Heart right ventricle (tissue), 16 donors: Measurements from ENCODE around the gene ANKRD42. TPM values are rescaled to one million over a fixed set of nuclear protein-coding genes. Genes with fewer than 3 reads are reported as not detected.

ENCODE experiments used
- ATAC-seq, 8 donors: fragments of 200-7000 bp; cut with Tn5 transposase; one replicate each; pipeline ENCODE4 v1.9.1; 2020; ENCODE audit warnings: mild to moderate bottlenecking in 8 of 8, moderate library complexity in 8 of 8, moderate number of reproducible peaks in 1 of 8
- DNase-seq, 2 donors: peaks; one replicate each; pipeline ENCODE4 v3.0.0-alpha.2; 2020
- H3K27ac ChIP-seq, 10 donors: fragments of 200-600 bp; sonication (generic) in 2 of 10; one replicate each; pipeline versions ENCODE4 v1.5.0 to v1.8.0; 2020 to 2022; ENCODE audit warnings: mild to moderate bottlenecking in 3 of 10
- H3K27me3 ChIP-seq, 7 donors: fragments of 200-600 bp; one replicate each; pipeline ENCODE4 v1.8.0; 2021 to 2022; ENCODE audit warnings: mild to moderate bottlenecking in 2 of 7
- H3K36me3 ChIP-seq, 9 donors: fragments of 200-600 bp; sonication (generic) in 1 of 9; one replicate each; pipeline versions ENCODE4 v1.5.0 to v1.8.0; 2020 to 2022; ENCODE audit warnings: mild to moderate bottlenecking in 2 of 9
- H3K4me1 ChIP-seq, 9 donors: fragments of 200-600 bp; sonication (generic) in 1 of 9; one replicate each; pipeline versions ENCODE4 v1.5.0 to v1.8.0; 2020 to 2022; ENCODE audit warnings: mild to moderate bottlenecking in 4 of 9
- H3K4me3 ChIP-seq, 10 donors: fragments of 200-600 bp; sonication (generic) in 2 of 10; one replicate each; pipeline versions ENCODE4 v1.5.0 to v1.8.0; 2020 to 2022; ENCODE audit warnings: mild to moderate bottlenecking in 7 of 10, moderate library complexity in 2 of 10
- H3K9me3 ChIP-seq, 11 donors: fragments of 200-600 bp in 10 of 11; sonication (generic) in 2 of 11; one replicate each; pipeline versions ENCODE4 v1.5.0 to v1.8.0; 2013 to 2022; ENCODE audit warnings: mild to moderate bottlenecking in 2 of 11, control low read depth in 1 of 11, moderate library complexity in 1 of 11
- WGBS, 2 donors: extraction: QIAGEN DNeasy Blood & Tissue Kit; methylation state at CpG; one replicate each; pipeline ENCODE4 v1.1.7; 2013; ENCODE audit warnings: inconsistent platforms in 1 of 2; 5-methylcytosine and 5-hydroxymethylcytosine counted together
- intact Hi-C, 10 donors: fragments of 100-400 bp; cut with DNase I; formaldehyde crosslinking; loops; one replicate each; pipeline versions ENCODE4 v1.11.1 to v1.14.2; 2022
- polyA plus RNA-seq, 2 donors: library from polyadenylated mRNA; stranded (reverse); fragments of 200-250 nt; gene quantifications; one replicate each; pipeline ENCODE4 v1.2.3, GENCODE V29; 2013
- total RNA-seq, 10 donors: library from RNA; stranded (reverse); fragmentation: NEBNext Ultra II Directional in 3 of 10; extraction: Animal tissue kit (Norgen Biotek cat#: 25700) in 3 of 10; gene quantifications; one replicate each; pipeline versions ENCODE4 v1.2.1 to v1.2.4, GENCODE V29; 2021 to 2023
- TF ChIP-seq, protein P1 (sequence below), 9 donors: fragments of 200-600 bp; sonication (generic) in 2 of 9; IDR thresholded peaks; one replicate each; pipeline versions ENCODE4 v1.5.0 to v1.8.0; 2021 to 2022; ENCODE audit warnings: antibody characterized with exemption in 9 of 9, mild to moderate bottlenecking in 5 of 9, moderate library complexity in 1 of 9
- donor health status: Arrhythmogenic right ventricular cardiomyopathy.
- donor health status: ischemic (EF 13 %, LVEDD 7.1; RV severe dilation, severe dysfunction).
- donor health status: healthy with polysubstance abuse.
- donor health status: DM: no; HTN: yes; CAD: no.
- donor health status: DM: no; HTN: no; CAD: no.
- donor health status: ischemic (EF 25% LVEDD 6.9; RV normal size, moderate dysfunction).
- donor health status: ischemic (EF 25% LVEDD 5.7; RV mildly dilated, moderate dysfunction).
- donor health status: healthy.
- donor health status: DM: yes; HTN: yes; CAD: no.
- donor health status: Ischemic cardiomyopathy.
- donor health status: ischemic (EF 35%, LVEDD 5.7; RV mildly dilated, moderate dysfunction).
- donor health status: nonischemic (EF 11% LVEDD 7.7; RV severe dilation, severe dysfunction).
- donor health status: DM: yes; HTN: yes; CAD: no.
- donor health status: PGD.
- donor health status: ischemic (EF 29% LVEDD 5.4; RV normal size, mild dysfunction).
- donor health status: nonischemic (EF 23%, LVEDD 6.1; RV moderate dilation, normal function).

ANKRD42 gene
- total and polyA plus RNA-seq, 12 donors: 2.0 to 10.7 (median 5.7) TPM

GRCh38 chr11:83158357-83158786 lies 35.1 kb upstream of the ANKRD42 start:
- intact Hi-C loops: loop anchor here in 9 of 10 donors (2.0 to 10.0 kb wide), 11 partner anchors 34 to 256 kb away; partner anchors contain the start of genes RAB30 (in 5 of the 9), DDIAS (in 4 of the 9), PRCP (in 4 of the 9) and ANKRD42 (in 2 of the 9)

DNA sequence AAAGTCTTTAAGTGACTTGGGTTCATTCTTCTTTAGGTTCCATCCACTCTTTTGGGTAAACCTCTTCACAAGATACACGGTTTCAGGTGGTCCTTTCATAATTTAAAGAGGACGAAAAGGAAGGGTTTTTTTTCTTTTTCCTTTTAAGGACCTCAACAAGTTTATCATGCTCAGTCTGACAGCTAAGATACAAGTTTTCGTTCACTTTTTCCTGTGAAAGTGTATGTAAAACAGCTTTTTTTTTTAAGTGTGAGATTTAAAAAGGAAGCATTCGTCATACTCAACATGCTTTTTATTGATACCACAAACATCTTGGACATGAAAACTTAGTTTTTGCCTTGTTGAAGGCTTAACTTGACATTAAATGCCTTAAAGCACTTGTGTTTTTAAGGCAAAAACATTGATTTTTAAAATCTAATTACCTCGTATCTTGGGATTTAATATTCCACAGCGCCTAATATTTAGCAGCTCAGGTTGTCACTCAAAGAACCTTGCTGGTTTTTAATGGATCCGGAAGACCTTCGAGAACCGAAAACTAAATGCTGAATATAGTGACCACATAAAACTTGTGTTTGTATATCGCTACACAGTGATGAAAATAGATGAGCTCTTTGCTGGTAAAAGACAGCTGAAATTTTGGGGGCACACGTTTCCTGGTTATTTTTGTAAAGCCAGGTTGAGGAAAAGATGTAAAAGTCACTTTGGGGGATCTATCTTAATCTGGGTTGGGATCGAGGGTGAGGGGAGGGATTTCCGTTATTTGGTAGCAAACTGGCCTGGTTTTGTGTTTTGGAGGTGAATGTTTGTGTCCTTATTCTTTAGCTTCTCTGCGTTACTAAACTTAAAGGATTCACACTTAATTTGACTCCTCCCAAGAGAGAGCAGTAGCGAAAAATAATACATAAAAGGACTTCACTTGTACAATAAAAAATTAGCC lies 34.3 kb upstream of the ANKRD42 start:
- ATAC-seq (no peak), DNase-seq (no peak)
- Histone ChIP-seq H3K4me3 (peak overlapping the region; percentile 82 to 99 (median 90)), H3K27ac (peak overlapping the region in 6 of 10 donors; percentile 96 to 100 (median 100)), H3K27me3 (no peaks in the 10 kb centered on the region), H3K9me3 (no peaks in the 10 kb centered on the region), H3K36me3 (peaks cover 0 to 43% (median 3%) of the 10 kb centered on the region in 9 donors), H3K4me1 (peaks cover 0 to 56% (median 50%) of the 10 kb centered on the region in 9 donors)
- TF ChIP-seq, protein P1, sequence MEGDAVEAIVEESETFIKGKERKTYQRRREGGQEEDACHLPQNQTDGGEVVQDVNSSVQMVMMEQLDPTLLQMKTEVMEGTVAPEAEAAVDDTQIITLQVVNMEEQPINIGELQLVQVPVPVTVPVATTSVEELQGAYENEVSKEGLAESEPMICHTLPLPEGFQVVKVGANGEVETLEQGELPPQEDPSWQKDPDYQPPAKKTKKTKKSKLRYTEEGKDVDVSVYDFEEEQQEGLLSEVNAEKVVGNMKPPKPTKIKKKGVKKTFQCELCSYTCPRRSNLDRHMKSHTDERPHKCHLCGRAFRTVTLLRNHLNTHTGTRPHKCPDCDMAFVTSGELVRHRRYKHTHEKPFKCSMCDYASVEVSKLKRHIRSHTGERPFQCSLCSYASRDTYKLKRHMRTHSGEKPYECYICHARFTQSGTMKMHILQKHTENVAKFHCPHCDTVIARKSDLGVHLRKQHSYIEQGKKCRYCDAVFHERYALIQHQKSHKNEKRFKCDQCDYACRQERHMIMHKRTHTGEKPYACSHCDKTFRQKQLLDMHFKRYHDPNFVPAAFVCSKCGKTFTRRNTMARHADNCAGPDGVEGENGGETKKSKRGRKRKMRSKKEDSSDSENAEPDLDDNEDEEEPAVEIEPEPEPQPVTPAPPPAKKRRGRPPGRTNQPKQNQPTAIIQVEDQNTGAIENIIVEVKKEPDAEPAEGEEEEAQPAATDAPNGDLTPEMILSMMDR (IDR thresholded peaks at IDR 0.05): no peak
- intact Hi-C loops: loop anchor here in 9 of 10 donors (2.0 to 10.0 kb wide), 11 partner anchors 33 to 257 kb away; partner anchors contain the start of genes RAB30 (in 5 of the 9), DDIAS (in 4 of the 9), PRCP (in 4 of the 9) and ANKRD42 (in 2 of the 9)
- 4 to 5% methylated on average over 15 of the region's 15 CpGs for WGBS, 2 donors

More at GRCh38 chr11:83158357-83158786, 35.1 kb upstream of the ANKRD42 start:
- ATAC-seq: no peak
- no peaks in the 10 kb centered on the region for H3K27me3 ChIP-seq
- TF ChIP-seq, protein P1 (IDR thresholded peaks at IDR 0.05): peak in 1 of 9 donors; percentile 15
- 1 to 2% methylated on average over 5 of the region's 5 CpGs for WGBS, 2 donors
- peaks cover 0 to 49% (median 47%) of the 10 kb centered on the region in 9 donors for H3K4me1 ChIP-seq
- H3K9me3 ChIP-seq: no peaks in the 10 kb centered on the region
- peak overlapping the region in 9 of 10 donors; percentile 93 to 100 (median 99) for H3K27ac ChIP-seq
- DNase-seq: no peak
- peaks cover 0 to 34% (median 0%) of the 10 kb centered on the region in 9 donors for H3K36me3 ChIP-seq
- peak overlapping the region; percentile 82 to 99 (median 90) for H3K4me3 ChIP-seq

GRCh38 chr11:83159902-83160865 lies 33.3 kb upstream of the ANKRD42 start:
- TF ChIP-seq, protein P1 (IDR thresholded peaks at IDR 0.05): no peak
- Histone ChIP-seq H3K36me3 (peaks cover 0 to 52% (median 12%) of the 10 kb centered on the region in 9 donors), H3K4me1 (peaks cover 0 to 63% (median 50%) of the 10 kb centered on the region in 9 donors), H3K9me3 (no peaks in the 10 kb centered on the region), H3K4me3 (peak overlapping the region; percentile 82 to 99 (median 90)), H3K27ac (peak overlapping the region in 5 of 10 donors; percentile 96 to 100 (median 99)), H3K27me3 (no peaks in the 10 kb centered on the region)
- ATAC-seq: no peak
- DNase-seq: no peak
- 20 to 30% methylated on average over 6 of the region's 6 CpGs for WGBS, 2 donors
- intact Hi-C loops: loop anchor here in 9 of 10 donors (2.0 to 10.0 kb wide), 13 partner anchors 15 to 258 kb away; partner anchors contain the start of genes DDIAS (in 5 of the 9), PRCP (in 5 of the 9), RAB30 (in 5 of the 9) and ANKRD42 (in 2 of the 9)
